Adipocyte (in vitro differentiated cells): ENCODE results near the gene COL4A2.

Experiments used
- DNase-seq: peaks from one replicate; pipeline ENCODE4 v3.0.0-alpha.2; 2015; ENCODE audit warnings: low read depth
- H3K27me3 ChIP-seq: replicated peaks from 2 replicates; pipeline ENCODE4 v1.7.0; 2013; ENCODE audit warnings: mild to moderate bottlenecking, low read length, moderate library complexity; ENCODE audit not compliant: control insufficient read depth, insufficient read depth
- H3K36me3 ChIP-seq: 2 replicates; pipeline ENCODE4 v1.7.0; 2013; ENCODE audit warnings: low read length, mild to moderate bottlenecking, moderate library complexity; ENCODE audit not compliant: control insufficient read depth, insufficient read depth, severe bottlenecking
- H3K4me1 ChIP-seq: 2 replicates; pipeline ENCODE4 v1.7.0; 2013; ENCODE audit warnings: mild to moderate bottlenecking, low read length, moderate library complexity; ENCODE audit not compliant: control insufficient read depth, insufficient read depth
- H3K4me3 ChIP-seq: 2 replicates; pipeline ENCODE4 v1.7.0; 2013; ENCODE audit warnings: mild to moderate bottlenecking, low read length, moderate library complexity
- H3K9ac ChIP-seq: 2 replicates; pipeline ENCODE4 v1.7.0; 2013; ENCODE audit warnings: mild to moderate bottlenecking, low read length, moderate library complexity
- H3K9me3 ChIP-seq: 2 replicates; pipeline ENCODE4 v1.7.0; 2013; ENCODE audit warnings: mild to moderate bottlenecking, low read length, moderate library complexity; ENCODE audit not compliant: control insufficient read depth

The COL4A2 gene

DNA sequence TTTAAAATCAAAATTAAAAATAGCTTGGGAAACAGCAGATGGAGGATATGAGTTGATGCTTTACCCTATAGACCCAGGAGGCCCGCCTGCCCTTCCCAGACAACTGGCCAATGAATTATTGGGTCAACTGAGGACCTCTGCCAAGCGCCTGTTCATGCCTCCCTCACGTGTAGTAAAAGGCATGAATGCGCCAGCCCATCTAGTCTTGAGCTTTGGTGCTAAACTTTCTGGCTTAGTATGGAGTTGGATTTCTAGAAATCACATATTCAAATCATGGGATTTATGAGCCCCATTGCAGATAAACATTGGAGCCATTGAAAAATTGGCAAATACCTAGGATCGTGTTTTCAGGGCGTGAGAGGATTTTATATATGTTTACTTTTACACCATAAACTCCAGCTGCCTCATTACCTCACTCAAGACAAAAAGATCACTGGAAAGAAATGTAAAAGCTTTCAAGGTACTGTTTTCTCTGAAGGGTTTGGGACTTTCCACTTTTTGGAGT is 47.1 kb downstream of the COL4A2 start:
- H3K4me3 ChIP-seq = no peak overlapping the region
- no peak for DNase-seq
- peaks cover 60% of the 10 kb centered on the region for H3K36me3 ChIP-seq
- no peaks in the 10 kb centered on the region for H3K9me3 ChIP-seq
- no peaks in the 10 kb centered on the region for H3K27me3 ChIP-seq
- H3K9ac ChIP-seq = no peak overlapping the region
- peaks cover 4% of the 10 kb centered on the region for H3K4me1 ChIP-seq

- H3K27me3 ChIP-seq = no peaks in the 10 kb centered on the region
- no peak overlapping the region for H3K4me3 ChIP-seq
- H3K36me3 ChIP-seq = peaks cover 60% of the 10 kb centered on the region
- no peaks in the 10 kb centered on the region for H3K9me3 ChIP-seq
- DNase-seq = no peak
- no peak overlapping the region for H3K9ac ChIP-seq
- no peaks in the 10 kb centered on the region for H3K4me1 ChIP-seq
Observed at GRCh38 chr13:110354715-110355473, 47.8 kb downstream of the COL4A2 start.

- Histone ChIP-seq H3K27me3 (no peaks in the 10 kb centered on the region), H3K36me3 (peaks cover 68% of the 10 kb centered on the region), H3K9me3 (no peaks in the 10 kb centered on the region), H3K4me3 (no peak overlapping the region), H3K4me1 (peaks cover 10% of the 10 kb centered on the region), H3K9ac (no peak overlapping the region)
- no peak for DNase-seq
Observed at GRCh38 chr13:110356362-110356761, 49.3 kb downstream of the COL4A2 start.

DNA sequence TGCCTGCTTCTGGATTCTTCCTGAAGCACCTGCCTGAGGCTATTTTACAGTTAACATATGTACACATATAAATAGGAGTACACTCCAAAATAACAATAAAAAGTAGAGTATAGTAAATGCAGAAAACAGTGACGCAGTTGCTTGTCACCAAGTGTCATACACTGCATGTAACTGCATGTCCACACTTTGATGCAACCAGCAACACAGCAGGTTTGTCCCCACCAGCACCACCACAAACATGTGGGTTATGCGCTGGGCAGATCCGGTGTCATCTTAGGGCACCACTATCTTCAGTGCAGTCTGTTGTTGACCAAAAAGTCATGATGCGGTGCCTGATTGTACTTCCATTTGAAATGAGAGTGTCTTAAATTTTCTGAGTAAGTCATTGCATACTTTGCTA is 51.3 kb downstream of the COL4A2 start:
- Histone ChIP-seq H3K36me3 (peaks cover 66% of the 10 kb centered on the region), H3K9ac (no peak overlapping the region), H3K9me3 (no peaks in the 10 kb centered on the region), H3K27me3 (no peaks in the 10 kb centered on the region), H3K4me3 (no peak overlapping the region), H3K4me1 (peaks cover 23% of the 10 kb centered on the region)
- no peak for DNase-seq

DNA sequence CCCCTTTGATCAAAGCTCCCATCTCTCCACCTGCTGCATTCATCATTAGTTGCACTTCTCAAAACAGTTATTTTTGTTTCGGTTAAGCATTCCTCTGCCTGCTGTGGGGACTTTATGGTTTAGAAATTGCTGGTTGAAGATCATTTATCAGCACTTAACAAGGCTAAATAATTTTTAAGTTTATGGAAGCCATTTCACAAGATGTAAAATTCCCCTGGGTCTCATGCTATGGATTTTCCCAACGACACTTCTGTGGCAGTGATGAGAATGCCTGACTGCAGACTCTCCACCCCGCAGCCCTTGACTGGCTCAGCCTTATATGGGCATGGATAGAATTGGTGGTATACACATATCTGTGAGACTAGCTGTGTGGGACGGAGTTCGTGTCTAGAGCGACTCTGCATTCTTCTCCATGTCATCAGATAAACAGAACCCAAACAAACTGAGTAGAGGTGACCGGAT is 52.8 kb downstream of the COL4A2 start:
- no peak overlapping the region for H3K9ac ChIP-seq
- no peaks in the 10 kb centered on the region for H3K9me3 ChIP-seq
- H3K4me1 ChIP-seq = peaks cover 27% of the 10 kb centered on the region
- peaks cover 68% of the 10 kb centered on the region for H3K36me3 ChIP-seq
- no peaks in the 10 kb centered on the region for H3K27me3 ChIP-seq
- DNase-seq = peak; percentile 84
- H3K4me3 ChIP-seq = no peak overlapping the region

GRCh38 chr13:110360598-110360997 is 53.5 kb downstream of the COL4A2 start:
- no peaks in the 10 kb centered on the region for H3K9me3 ChIP-seq
- H3K27me3 ChIP-seq = no peaks in the 10 kb centered on the region
- no peak for DNase-seq
- peak overlapping the region; percentile 24 for H3K9ac ChIP-seq
- H3K4me3 ChIP-seq = peak overlapping the region; percentile 11
- H3K4me1 ChIP-seq = peaks cover 27% of the 10 kb centered on the region
- H3K36me3 ChIP-seq = peaks cover 74% of the 10 kb centered on the region

DNA sequence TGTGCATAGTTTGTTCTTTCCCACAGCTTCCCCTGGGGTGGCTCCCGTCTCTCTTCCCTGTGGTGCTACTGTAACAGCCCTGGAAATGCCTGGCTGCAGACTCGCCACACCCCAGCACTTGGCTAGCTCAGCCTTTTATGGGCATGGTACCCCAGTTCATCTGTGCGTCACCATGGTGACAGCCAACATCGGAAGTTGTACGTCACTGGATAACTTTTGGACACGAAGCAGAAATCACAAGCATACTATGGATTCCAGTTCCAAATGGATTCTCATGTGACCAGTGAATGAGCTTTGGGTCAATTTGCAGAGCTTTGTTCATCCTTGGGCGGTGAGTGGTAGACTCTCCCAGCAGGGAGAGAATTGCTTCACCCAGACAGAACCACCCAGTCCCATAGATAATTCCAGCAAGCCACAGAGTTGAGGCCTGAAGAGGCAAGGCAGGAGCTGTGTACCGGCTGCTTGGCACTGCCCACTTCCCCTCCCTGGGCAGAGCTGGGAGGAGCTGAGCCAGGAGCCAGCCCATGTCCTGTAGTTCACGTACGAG is 54.4 kb downstream of the COL4A2 start:
- peaks cover 27% of the 10 kb centered on the region for H3K4me1 ChIP-seq
- H3K27me3 ChIP-seq = no peaks in the 10 kb centered on the region
- no peaks in the 10 kb centered on the region for H3K9me3 ChIP-seq
- H3K4me3 ChIP-seq = peak overlapping the region; percentile 34
- peak; percentile 38 for DNase-seq
- peak overlapping the region; percentile 59 for H3K9ac ChIP-seq
- H3K36me3 ChIP-seq = peaks cover 78% of the 10 kb centered on the region

DNA sequence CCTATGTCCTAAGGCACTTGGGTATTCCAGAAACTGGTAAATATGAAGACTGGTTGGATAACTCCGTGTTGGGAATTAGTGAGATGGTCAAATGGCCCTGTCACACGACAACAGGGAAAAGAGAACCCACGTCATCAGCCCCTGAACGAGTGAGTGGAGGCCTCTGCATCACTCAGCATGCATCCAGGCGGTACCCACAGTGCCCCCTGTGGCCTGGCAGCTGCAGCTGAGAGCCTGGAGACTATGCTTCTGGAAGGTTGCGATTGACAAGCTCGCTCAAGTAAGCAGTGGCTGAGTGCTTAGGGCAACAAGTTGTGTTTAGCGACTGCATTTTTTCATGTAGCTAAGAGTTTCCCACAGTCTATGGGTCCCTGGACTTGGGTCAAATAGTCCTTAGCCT is 55.9 kb downstream of the COL4A2 start:
- Histone ChIP-seq H3K4me3 (no peak overlapping the region), H3K9me3 (no peaks in the 10 kb centered on the region), H3K9ac (no peak overlapping the region), H3K36me3 (peaks cover 79% of the 10 kb centered on the region), H3K27me3 (no peaks in the 10 kb centered on the region), H3K4me1 (peaks cover 27% of the 10 kb centered on the region)
- no peak for DNase-seq

DNA sequence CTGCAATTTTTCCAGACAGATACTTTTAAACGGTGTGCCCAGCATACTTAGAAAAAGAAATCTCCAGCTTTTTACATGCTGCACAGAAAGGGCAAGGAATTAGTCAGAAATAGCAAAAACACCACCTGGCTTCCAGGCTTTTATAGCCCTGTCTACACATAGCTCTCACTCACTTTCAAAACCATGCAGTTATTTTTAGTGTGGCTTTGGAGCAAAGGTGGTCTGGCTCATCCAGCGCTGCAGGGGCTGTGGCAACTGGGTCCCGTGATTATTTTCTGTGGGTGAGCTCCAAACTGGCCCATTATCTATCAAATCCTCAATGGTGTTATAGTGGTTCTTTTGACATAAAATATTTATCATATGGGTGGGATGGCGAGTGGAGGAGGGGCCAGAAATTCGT is 57.0 kb downstream of the COL4A2 start:
- Histone ChIP-seq H3K9ac (no peak overlapping the region), H3K4me3 (no peak overlapping the region), H3K27me3 (no peaks in the 10 kb centered on the region), H3K36me3 (peaks cover 75% of the 10 kb centered on the region), H3K9me3 (no peaks in the 10 kb centered on the region), H3K4me1 (peaks cover 27% of the 10 kb centered on the region)
- no peak for DNase-seq

DNA sequence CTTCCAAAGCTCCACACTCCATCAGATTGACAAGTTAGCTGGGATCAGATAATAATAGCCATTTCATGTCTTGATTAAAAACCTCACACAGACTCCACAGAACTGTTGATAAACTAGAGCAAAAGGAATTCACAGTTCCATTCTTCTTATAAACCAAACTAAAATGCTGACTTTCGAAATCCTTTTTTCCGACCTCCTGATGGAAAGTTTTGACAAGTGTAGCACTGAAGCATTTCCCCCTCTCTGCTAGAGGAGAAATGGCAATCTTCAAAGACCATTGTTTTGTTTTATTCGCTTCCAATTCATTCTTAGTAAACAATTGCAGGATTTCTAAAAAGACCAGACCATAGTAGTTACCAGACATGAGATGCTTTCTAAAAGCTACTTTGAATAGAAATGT is 58.8 kb downstream of the COL4A2 start:
- Histone ChIP-seq H3K4me3 (no peak overlapping the region), H3K4me1 (peaks cover 22% of the 10 kb centered on the region), H3K36me3 (peaks cover 57% of the 10 kb centered on the region), H3K9me3 (no peaks in the 10 kb centered on the region), H3K9ac (no peak overlapping the region), H3K27me3 (no peaks in the 10 kb centered on the region)
- no peak for DNase-seq

DNA sequence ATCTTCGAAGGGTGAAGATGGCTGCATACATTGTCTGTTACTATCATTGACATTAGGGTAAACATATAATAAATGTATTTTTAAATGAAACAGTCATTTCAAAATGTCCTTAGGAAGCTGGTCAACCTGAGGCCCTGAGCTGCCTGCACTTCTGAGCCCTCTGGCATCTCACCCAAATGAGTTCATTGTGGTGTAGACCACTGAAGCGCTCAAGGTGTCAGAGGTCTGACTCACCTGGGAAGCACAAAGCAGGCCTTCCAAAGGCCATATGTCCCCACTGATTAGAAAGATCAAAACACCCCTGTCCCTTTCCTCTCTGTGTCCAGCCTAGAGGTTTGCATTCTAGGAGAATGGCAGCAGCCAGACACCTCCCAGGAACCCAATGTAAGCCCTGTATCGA is 59.6 kb downstream of the COL4A2 start:
- no peak for DNase-seq
- H3K4me1 ChIP-seq = peaks cover 13% of the 10 kb centered on the region
- H3K9me3 ChIP-seq = no peaks in the 10 kb centered on the region
- no peaks in the 10 kb centered on the region for H3K27me3 ChIP-seq
- H3K36me3 ChIP-seq = peaks cover 54% of the 10 kb centered on the region
- H3K9ac ChIP-seq = no peak overlapping the region
- H3K4me3 ChIP-seq = no peak overlapping the region
